T-helper 1 cell treated with Interleukin-12 subunit alpha and Interleukin-12 subunit beta and Interleukin-4 antibody, amounts not matched to agents 30 ng/mL and 1 ng/mL, for 36 hours (primary cell): ENCODE data around the gene RNPS1. TPM values are rescaled to one million over a fixed set of nuclear protein-coding genes. Genes with fewer than 3 reads are reported as not detected.
"Not testable (repeated sequence)": the region's sequence is repeated elsewhere in the genome, so short reads cannot be mapped to it uniquely, and the experiment has no call there.

ENCODE experiments used
- intact Hi-C: fragments of 100-400 bp; cut with micrococcal nuclease; formaldehyde crosslinking; loops from one replicate; pipeline ENCODE4 v1.15.1; 2024
- total RNA-seq: library from RNA; stranded (reverse); gene quantifications from 2 replicates; pipeline ENCODE4 v1.2.3, GENCODE V29; 2022

RNPS1 gene
- total RNA-seq, 1 donor from 2014 or later, result 260 TPM

- intact Hi-C loops, result no loop called here
These were observed 15.1 kb upstream of the RNPS1 start for GRCh38 chr16:2282866-2283555.

DNA sequence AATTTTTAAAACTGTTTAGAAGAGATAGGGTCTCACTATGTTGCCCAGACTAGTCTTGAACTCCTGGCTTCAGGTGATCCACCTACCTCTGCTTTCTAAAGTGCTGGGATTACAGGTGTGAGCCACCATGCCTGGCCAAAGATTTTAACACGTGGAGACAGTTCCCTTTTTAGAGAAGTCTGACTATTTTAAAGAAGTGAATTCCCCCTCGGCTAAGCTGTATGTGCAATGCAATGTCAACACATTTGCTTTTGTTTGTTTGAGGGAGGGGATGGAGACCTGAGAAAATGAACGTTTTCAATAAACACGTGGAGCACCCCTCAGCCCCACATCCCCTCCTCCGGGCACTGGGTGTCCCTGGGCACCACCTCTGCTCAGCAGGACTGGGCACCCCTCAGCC is 14.3 kb upstream of the RNPS1 start:
- intact Hi-C loops, result no loop called here

- intact Hi-C loops, result no loop called here
These were observed 13.1 kb upstream of the RNPS1 start for GRCh38 chr16:2280981-2281542.

DNA sequence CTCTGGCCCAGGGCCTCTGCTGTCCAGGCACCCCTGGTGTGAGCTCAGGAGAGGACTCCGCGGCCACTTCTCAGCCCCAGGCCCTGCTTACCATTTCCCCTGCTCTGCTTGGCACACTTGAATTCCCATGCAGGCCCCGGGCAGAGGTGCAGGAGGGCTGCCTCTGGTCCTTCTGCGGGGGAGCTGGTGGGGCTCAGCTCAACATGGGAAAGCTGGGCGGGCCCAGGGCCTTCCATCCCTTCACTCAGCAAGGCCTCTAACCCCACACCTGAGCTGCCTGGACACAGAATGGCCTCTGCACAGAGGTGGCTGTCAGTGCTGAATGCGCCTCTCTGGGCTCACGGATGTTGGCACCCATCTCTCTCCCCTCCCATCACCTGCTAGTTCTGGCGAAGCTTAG is 12.5 kb upstream of the RNPS1 start:
- intact Hi-C loops, result no loop called here

- intact Hi-C loops, result no loop called here
These were observed 11.3 kb upstream of the RNPS1 start for GRCh38 chr16:2278956-2279800.

- intact Hi-C loops, result no loop called here
These were observed 10.3 kb upstream of the RNPS1 start for GRCh38 chr16:2278272-2278608.

GRCh38 chr16:2277466-2278271 is 9.7 kb upstream of the RNPS1 start:
- intact Hi-C loops, result no loop called here

GRCh38 chr16:2276368-2277195 is 8.7 kb upstream of the RNPS1 start:
- intact Hi-C loops, result no loop called here

GRCh38 chr16:2275476-2276367 is 7.8 kb upstream of the RNPS1 start:
- intact Hi-C loops, result no loop called here

DNA sequence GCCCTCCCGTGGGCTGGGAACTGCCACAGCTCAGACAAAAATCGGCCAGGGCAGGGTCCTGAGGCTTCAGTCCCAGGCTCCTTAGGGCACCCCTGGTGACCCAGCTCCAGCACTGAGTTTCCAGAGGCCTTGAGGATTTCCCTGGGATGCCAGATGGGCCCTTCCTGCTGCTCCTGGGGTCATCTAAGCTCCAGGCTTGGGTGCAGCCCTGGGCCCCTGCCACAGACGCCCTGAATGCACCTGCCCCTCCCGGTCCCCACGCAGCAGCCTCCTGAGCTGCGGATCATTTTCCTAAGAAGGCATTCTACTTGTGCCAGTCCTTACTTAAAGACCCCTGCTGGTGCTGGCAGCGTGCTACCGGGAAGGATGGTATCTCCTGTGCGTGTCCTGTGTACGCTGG is 6.0 kb upstream of the RNPS1 start:
- intact Hi-C loops, result no loop called here

GRCh38 chr16:2273484-2273883 is 5.6 kb upstream of the RNPS1 start:
- intact Hi-C loops, result no loop called here

DNA sequence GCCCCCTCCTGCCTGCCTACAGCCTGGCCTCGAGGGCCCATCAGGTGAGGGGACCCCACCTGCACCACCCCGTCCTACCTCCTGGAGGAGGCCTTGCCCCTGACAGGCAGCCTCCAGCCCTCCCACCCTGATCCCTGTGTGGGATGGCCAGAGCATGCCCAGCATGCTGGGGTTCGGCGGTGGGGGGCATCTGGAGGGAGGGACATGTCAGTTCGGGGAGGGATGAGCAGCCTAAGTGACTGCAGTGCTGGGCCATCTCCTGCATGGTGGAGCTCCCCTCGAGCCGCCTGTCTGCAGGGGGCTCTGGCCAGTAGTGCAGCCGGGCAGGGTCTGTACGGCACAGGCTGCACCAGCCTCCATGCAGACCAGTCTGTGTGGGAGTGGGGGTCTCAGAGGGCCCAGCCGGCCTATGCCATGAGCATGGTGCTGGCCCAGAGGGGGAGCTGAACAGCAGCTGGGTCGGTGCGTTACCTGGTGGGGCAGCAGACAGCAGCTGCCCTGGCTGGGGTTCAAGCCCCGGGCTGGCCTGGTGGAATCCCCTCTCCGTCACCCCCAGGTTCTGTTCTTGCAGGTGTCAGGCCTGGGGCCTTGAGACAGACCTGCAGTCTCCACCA is 4.0 kb upstream of the RNPS1 start:
- intact Hi-C loops, result no loop called here

DNA sequence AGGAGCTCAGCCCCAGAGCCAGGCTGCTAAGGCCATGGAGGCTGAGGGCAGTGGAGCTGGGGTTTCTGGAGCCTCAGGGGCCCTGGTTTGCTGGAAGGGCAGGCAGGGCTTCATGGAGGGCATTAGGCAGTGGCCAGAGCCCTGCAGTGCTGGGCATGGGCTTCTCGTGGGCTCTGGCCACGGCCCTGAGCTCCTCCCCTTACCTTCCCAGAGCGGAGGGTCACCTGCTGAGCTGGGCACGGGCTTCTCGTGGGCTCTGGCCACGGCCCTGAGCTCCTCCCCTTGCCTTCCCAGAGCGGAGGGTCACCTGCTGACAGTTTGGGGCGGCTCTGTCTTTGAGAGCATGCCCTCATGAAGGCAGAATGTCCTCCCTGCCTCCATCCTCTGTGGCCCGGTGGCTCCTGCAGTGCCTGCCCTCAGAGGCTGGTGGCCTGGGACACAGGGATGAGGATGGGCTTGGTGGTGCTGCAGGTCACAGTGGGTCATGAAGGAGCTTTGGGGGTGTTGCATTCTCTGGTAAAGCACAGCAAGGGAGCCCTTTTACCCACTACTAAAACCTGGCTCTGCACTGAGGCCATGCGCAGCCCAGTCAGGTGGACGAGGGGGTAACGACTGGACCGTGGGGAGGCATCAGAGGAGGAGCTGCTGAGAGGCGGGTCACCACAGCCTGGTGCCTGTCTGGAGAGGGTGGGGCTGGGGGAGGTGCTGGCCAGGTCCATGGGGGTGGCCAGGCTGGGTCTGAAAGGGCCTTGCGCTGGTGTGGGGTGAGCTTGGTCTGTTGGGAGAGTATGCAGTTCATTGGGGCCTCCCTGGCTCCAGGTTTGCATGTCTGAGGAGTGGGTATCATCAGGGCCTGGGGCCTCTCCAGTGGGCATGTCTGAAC is 2.9 kb upstream of the RNPS1 start:
- intact Hi-C loops, result no loop called here

- intact Hi-C loops, result no loop called here
These were observed 2.1 kb upstream of the RNPS1 start for GRCh38 chr16:2270070-2270462.

DNA sequence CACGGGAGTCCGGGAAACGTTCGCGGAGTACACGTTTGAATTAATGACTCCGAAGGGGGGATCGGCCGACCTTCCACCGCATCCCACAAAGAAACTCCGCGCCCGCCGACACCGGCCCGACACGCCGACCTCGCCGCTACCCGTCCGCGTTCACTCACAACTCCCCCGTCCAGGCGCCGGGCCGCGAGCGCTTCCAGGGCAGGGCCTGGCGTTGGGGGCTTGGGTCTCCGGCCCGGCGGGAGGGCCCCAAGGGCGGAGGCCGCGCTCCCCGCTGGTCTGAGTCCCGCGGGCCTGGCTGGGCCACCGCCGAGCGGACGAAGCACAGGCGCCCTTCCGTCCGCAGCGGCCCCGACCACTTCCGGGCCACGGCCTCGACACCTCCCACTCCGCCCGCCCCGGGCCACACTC is 417 bp downstream of the RNPS1 start:
- intact Hi-C loops, result loop anchor here (5.0 kb wide), 1 partner anchor 220 kb away; the partner anchor contains the start of genes NTHL1 and TSC2

DNA sequence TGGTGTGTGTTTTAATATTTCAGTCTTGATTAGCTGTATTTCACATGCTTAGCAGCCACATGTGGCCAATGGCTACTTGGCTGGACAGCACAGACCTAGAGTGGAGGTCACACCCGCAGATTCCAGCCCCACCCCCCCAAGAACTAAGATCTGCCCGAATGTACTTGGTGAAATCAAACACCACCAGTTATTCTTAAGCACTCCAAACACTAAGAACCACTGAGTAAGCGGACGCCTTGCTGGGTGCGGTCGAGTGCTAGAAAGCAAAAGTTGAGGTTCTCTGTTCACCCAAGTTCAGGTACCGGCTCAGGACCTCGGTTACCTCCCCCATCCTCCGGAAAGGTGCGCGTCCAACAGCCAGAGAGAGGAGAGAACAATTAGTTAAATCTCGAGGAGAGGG is 1.0 kb downstream of the RNPS1 start:
- intact Hi-C loops, result loop anchor here (5.0 kb wide), 1 partner anchor 220 kb away; the partner anchor contains the start of genes NTHL1 and TSC2

DNA sequence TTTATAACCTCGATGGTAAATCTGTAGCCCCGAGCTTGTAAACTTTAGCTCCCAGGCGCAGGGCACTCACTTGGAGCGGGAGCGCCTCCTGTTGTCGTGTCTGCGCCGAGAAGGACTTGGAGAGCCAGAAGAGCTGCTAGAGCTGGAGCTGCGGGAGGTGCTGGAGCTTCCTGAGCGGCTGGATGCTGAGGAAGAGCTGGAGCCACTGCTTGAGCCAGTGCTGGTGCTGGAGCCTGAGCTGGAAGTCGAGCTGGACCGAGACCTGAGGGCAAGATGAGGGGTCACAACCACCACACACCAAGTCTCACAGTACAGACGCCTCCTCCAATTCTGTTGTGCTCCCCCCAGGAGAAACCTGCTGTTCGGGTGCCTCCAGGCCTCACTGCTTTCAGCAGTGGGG is 4.9 kb downstream of the RNPS1 start:
- intact Hi-C loops, result not testable (repeated sequence)

DNA sequence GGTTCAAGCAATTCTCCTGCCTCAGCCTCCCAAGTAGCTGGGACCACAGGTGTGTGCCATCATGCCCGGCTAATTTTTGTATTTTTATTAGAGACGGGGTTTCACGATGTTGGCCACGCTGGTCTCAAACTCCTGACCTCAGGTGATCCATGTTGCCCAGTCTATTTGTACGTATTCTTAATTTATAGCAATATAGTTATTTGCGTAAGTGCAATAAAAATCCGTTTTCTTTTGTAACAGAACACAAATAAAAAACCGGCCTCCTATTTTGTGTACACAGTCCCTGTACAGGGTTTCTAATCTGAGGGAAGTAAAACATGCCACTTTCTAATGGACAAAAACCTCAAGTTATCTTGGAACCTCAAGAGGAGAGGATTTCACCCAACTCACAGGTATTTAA is 7.7 kb downstream of the RNPS1 start:
- intact Hi-C loops, result no loop called here
